NCI-H128 (cell line): ENCODE data around the gene GPR82.
"Not testable (repeated sequence)": the region's sequence is repeated elsewhere in the genome, so short reads cannot be mapped to it uniquely, and the experiment has no call there.

Experiments used
- DNase-seq: peaks from one replicate; lab custom pipeline; 2025; ENCODE audit not compliant: unreplicated experiment; lab: John Stamatoyannopoulos, UW

Gene GPR82, protein sequence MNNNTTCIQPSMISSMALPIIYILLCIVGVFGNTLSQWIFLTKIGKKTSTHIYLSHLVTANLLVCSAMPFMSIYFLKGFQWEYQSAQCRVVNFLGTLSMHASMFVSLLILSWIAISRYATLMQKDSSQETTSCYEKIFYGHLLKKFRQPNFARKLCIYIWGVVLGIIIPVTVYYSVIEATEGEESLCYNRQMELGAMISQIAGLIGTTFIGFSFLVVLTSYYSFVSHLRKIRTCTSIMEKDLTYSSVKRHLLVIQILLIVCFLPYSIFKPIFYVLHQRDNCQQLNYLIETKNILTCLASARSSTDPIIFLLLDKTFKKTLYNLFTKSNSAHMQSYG

DNA sequence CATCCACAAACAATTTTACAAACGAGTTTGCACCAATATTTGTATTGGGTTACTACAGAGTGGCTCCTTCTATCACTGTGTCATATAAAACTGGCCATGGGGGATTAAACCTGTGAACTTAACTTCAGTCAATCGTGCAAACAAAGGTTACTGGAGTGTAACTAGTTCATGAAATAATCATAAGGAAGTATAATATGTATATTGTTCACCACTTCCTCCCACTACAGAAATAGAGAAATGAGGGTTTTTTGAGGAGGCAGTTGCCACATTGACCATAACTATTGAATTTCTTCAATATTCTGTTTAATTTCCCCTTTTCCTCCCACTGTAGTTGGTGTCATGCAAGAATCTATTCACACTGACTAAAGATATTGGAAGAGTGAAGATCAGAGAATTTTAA is at the start of gene GPR82:
GPR82 (plus strand) TSS at position 356 of the 400 bp plus-strand sequence. CDS start 2,846 bp downstream, outside the sequence.
- no peak for DNase-seq

DNA sequence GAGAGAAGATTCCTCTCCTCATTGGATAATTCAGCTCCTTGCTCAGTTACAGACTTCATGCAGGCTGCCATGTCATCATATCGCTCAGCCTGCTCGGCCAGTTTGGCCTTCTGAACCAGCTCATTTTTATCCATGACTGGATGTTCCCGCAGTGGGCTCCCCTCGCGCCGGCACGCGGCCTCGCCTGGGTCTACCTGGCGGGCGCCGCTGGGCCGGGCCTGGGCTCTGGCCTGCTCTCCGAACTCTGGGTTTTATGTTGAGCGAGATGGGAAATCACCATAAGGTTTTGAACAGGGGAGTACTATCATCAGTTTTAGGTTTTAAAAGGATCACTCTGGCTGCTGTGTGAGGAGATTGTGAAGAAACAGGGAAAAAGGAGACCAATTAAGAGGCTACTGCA is 47.6 kb upstream of the GPR82 start:
- not testable (repeated sequence) for DNase-seq

DNA sequence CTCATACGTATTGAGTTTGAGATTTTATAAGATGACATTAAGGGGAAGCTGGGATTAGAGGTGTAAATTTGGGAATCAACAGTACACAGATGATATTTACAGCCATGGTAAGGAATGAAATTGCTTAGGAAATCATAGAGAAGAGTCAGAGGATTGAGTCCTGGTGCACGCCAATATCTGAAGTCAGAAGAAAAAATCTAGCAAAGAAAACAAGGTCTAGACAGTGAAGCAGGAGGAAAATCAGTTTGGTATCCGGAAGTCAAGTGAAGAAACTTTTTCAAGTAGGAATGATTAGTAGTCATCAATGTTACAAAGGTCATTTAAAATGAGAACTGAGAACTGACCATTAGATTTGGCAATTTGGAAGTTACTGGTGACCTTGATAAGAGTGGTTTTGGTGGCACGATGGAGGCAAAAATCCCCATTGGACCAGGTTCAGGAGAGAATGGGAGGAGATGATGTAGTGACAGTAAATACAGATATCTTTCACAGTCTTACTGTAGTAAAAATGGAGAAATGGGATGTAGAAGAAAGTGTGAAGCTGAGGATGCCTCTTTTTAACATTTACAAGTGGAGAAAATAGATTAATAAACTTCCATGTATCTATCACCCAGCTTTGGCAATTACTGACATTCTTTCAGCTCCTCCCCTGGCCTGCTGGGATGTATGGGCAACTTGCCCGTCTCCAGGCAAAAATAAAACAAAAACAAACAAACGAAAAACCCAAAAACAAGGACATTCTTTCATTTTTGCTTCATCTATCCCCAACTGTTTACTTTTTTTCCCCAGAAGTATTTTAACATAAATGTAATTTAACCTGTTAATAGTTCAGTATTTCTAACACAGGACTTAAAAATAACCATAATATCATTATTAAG is 46.6 kb upstream of the GPR82 start:
- DNase-seq, result no peak

DNA sequence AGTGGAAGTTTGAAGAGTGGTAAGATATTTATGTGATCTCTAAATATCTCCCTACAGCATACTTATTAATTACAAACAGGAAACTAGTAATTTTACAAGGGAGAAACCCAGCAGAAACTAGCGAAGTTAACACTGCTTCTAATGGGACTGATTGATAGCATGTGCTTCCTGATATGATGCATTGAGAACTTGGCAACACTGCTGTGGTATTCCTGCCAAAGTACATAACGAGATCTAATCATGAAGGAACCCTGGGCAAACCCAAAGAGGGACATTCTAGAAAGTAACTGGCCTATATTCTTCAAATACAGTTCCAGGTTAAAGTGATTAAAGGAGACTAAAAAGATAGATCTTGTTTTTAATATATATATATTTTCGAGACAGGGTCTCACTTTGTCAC is 39.8 kb upstream of the GPR82 start:
- no peak for DNase-seq

DNA sequence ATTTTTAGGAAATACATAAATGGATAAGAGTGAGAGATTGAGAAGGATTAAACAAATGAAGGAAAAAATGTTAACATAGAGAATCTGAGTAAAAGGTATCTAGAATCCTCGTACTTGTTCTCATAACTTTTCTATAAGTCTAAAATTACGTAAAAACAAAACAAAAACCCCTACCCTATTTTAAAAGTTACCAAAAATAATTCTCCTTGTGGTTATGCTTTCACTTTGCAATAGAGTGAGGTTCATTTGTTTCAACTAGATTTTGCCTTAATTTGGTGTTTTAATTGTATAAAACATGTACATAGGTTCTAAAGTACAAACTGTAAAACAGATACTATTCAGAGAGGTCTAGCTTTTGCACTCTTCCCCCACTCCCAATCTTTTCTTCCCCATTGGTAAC is 39.0 kb upstream of the GPR82 start:
- DNase-seq, result no peak

DNA sequence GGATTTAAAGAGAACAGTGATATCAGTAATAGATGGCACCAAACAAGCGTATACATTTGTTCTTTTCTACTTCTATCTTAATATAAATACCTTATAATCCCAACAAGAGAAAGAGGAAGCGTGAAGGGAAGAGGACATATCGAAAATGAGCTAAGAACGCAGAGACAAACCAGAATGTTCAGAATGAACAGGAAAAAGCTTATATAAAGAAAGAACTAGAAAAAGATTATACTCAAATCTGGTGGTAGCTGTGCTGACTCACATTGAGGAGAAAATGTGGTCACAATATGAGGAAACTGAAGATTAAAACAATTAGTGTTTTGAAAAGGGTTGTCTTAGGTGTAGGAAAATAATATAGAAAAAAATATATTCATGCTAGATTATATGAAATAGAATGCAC is 37.2 kb upstream of the GPR82 start:
- DNase-seq, result no peak

DNA sequence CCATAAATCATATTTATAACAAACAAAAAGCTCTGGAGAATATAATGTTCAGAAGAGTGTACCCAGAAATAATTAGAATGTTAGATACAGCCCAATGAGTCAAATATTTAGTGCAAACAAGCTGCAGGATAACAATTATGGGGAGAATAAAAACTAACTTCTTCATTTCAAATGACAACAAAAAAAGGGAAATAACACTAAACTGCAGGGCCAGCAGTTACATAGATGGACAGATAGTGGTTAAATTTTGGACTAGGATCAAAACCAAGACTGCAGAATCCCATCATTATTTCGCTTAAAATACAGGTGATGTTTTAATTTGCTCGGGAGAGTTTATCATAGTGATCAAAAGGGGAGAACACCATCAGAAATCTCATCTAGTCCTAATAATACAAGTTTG is 35.8 kb upstream of the GPR82 start:
- no peak for DNase-seq

DNA sequence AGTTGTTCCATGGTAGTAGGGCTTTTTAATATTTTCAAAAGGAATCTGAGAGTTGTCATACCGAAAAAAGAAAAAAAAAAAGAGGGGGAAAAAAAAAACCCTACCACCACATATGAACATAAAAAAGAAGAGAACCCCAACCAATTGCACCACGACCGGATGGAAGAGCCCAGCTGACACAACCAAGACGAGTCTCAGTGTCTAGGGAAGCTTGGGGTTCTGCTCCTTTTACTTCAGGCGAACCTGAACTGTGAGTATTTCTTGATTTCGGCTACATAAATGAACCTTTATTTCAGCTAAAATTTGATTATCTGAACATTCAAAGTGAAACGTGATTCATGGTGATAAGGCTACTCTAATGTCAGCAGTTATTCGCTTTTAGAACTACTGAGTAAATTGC is 35.1 kb upstream of the GPR82 start, which contains the start of gene GPR34:
GPR34 (plus strand) TSS at position 139 of the 400 bp plus-strand sequence. CDS start 6,661 bp downstream, outside the sequence.
- DNase-seq, result no peak

DNA sequence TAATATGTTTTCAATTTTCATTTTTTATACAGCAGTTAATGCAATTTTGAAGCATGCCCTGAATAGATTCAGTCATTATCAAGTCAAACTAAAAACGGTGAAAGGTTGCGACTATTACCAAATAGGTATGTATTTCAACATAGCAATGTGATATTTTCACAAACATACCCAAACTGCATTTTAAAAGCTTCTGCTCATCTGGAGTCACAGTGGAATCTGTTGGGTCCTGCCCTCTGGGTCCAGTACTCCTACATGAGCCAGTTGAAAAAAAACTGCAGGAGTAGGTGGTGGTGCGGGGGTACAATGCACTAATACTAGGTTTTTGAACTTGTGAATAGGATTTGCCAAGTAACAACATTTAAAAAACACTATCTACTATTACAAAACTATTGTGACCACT is 34.3 kb upstream of the GPR82 start:
- DNase-seq, result no peak

DNA sequence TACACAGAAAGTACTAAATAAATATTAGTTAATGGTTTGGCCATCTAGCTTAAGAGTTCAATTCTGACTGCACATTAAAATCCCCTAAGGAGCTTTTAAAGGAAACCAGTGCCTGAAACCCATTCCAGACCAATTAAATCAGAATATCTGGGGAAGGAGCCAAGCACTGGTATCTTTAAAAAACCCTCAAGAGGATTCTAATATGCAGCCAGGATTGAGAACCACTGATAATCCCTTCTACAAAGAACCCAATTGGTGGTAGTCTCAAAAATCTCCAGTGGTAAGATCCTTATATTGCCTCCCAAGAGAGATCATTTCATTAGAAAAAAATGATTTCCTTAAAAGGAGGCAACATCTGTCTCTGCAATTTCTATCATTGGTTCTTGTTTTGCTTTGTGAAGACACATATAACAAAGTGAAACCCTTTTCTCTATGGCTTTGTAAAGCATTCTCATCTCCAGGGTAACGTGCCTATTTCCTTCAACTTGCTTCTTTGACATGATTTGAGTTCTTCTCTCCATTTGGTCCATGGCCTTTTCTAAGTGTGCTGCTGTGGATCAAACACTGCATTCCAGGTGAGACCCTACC is 31.7 kb upstream of the GPR82 start:
- DNase-seq, result no peak

DNA sequence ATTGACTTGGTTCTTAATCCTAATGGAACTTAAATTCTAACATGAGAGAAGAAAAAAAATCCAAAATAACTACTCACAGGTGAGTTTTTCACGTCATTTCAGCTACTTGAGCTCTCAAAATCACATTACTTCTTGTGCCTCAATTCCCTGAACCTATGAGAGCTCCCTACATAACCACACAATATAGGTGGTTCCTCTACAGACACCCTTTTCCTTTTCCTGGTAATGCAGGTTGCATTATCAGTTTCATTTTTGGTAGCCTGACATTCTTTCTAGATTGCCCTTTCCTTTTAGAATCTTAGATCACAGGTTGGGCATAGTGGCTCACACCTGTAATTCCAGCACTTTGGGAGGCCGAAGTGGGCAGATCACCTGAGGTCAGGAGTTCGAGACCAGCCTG is 31.0 kb upstream of the GPR82 start:
- DNase-seq, result no peak

DNA sequence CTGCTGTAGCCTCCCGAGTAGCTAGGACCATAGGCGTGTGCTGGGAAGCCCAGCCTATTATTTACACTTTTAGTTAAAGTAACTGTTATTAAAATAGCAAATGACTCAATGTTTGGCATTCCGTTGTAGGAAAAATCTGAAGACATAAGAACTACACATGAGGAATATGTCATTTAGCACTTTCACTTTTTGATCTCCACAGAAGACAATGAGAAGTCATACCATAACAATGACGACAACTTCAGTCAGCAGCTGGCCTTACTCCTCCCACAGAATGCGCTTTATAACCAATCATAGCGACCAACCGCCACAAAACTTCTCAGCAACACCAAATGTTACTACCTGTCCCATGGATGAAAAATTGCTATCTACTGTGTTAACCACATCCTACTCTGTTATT is 28.6 kb upstream of the GPR82 start:
- no peak for DNase-seq

DNA sequence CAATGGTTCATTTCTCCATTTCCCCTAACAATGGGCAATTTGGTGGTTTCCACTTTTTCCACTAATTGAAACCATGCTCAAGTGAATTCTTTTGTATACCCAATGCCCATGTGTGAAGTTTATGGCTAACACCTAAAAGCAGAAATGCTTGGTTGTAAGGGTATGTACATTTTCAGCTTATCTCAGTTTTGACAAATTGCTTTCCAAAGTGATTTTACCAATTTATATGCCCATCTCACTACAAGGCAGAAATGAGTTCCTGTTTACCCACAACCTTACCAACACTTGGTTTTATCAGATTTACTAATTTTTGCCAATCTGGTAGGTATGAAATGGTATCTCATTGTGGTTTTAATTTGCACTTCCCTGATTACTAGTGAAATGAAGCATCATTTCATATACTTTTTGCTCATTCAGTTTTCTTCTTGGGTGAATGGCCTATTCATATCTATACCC is 20.4 kb upstream of the GPR82 start:
- no peak for DNase-seq

DNA sequence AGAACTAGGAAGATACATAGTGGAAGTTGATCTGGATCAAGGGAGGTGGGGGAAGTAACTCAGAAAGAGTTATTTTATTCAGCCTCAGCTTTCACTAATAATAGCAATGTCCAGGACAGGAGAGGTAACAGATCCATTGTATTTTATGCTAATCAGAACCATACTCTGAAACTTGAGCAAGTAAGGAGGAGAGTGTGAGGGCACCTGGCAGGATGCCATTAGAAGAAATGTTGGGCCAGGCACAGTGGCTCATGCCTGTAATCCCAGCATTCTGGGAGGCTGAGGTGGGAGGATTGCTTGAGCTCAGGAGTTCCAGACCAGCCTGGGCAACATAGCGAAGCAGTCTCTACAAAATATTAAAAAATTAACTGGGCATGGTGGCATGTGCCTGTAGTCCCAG is 18.9 kb upstream of the GPR82 start:
- DNase-seq, result no peak

DNA sequence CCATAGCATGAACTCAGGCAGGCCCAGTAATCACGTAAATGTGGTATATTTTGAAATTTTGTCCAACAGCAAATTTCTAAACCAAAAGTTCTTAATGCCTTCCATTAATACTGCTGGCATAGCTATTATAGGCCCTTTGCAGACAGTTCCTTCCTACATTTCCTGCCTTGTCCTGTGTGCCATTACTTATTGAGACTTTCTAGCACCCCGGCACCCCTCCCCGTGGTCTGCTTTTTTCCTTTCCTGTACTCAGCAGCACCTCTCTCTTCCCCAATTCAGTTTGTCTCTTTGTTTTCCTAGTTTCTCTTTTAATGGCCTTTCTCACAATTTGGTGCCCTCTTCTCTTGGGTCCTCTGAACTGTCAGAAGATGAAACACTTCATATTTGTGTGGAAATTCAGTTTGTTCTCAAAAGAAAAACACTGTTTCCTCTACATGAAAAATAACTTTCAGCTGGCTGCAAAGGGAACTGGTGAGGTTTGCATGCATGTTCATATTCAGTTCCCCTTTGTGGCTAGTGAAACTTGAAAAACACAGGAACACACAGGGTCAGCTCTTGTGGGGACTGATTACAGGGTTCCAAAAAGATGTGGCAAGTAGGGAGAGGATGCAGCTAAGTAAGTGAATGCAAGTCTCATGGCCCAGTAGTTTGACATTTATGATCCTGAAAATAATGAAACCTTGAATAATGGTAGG is 18.2 kb upstream of the GPR82 start:
- DNase-seq, result no peak

DNA sequence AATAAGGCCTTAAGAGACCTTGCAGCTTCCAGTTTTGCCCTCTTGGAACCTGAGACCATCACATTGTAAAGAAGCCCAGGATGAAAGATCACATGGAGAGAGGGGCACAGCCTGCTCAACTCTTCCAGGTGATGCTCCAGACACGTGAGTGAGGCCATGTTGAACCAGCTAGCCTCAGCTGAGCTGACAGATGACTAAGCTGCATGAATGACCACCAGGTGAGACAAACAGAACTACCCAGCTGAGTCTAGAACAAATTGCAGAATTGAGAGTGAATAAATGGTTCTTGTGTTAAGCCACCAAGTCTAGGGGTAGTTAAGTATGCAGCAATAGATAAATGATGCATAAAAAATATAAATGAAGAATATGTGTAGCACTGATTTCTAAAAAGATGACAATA is 16.8 kb upstream of the GPR82 start:
- no peak for DNase-seq

DNA sequence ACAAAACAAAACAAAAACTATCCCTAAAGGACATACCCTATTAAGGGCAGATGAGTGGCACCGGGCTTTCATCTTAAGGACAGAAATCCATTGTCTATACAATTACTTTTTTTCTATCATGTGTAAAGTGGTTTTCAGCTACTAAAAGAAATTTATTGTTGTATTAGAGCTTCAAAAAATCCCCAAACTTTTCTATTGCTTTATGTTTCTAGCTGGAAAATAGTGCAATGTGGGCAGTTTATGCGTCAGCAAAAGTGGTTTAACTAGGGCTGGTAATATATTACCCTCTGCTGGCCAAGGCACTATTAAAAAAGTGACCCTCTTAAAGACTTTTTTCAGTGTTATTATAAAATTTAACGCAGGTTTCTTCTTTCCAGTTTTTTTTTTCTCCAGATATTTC is 15.5 kb upstream of the GPR82 start:
- no peak for DNase-seq

DNA sequence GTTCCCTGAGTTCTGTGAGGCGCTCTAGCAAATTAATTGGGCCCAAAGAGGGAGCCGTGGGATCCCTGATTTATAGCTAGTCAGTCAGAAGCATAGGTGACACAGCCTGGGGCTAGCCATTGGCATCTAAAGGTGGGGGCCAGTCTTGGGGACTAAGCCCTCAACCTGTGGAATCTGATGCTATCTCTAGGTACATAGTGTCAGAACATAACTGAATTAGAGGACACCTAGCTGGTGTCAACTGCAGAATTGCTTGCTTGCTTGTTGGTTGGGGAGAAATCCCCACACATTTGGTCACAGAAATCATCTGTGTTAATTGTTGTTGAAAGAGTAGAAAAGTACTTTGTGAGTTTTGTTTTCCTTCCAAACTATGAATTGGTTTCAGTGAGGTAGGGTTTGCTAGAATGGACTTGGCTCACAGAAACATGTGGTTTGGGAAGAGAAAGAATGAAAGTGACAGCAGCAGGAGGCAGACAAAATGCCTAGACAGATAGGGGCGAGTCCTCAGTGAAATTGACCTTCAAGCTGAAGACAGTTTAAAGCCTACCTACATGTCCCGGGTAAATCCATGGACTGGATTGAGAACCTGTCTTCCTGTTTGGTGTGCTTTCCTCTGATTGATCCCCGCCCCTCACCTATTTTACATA is 12.8 kb upstream of the GPR82 start:
- no peak for DNase-seq

DNA sequence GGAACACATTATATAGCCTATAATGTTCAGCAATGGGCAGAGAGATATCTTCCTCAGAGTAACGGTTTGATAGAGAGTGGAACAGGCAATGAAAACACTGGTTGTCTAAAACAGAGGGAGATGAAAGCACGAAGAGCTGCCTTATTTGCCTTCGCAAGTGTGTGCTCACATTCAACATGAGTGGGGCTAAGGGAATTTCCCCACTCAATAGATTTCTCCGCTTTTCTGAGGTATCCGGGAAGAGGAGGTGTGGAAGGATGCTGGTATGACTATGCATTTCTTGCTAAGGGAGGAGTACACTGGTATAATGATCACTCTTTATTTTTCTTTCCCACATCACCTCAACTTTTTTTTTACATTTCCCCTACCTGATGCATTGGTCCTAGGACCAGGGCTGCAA is 7.8 kb upstream of the GPR82 start:
- DNase-seq, result no peak

DNA sequence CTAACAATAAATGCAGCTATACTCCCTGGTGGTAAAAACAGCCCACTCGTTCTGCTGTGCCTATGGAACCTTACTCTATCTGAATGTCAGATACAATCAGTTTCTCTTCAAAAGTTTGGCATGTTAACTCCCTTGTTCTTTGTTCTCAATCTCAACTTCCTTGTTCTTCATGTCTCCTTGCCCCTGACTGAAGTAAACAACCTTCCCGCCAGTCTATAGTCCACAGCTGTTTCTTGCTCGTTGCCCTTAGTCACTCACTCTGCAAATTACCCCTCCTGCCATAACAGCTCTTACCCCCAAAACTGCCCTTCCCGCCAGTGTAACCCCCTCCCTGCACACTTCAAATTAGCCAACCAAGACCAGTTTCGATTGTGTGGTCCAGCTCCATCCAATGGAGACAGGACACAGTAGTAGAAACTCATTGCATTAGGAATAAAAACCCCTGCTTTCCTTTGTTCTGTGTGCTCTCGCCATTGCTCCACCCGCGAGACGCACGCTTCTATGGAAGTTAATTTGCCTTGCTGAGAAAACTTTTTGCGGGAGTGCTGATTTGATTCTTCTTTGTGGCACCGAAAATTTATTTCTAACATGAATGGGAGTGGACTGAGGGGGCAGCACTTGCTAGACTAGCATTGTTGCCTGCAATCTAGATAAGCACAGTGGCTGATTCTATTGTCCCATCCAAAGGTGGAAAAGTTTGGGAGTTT is 7.1 kb upstream of the GPR82 start:
- DNase-seq, result no peak
